ENCODE measurements around the gene DNAJC17.

The DNAJC17 gene

DNA sequence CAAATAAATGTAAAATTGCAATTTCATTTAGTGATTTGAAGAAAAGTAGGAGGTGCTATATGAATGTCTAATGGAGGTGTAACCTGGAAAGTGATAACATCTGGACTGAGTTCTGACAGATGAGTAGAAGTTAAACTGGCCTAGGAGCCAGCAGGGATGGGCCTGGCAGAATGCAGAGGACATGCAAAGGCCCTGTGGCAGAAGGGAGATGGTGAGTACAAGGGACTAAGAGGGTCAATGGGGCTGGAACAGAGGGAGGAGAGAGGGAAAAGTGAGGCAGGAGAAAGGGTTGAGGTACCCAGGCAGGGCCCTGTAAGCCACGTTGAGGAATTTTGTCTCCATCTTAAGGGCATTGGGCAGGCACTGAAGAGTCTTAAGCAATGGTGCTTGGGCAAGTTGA is 24.6 kb upstream of the DNAJC17 start:
- no peak for DNase-seq (ENCODE audit: low read depth)
- in situ Hi-C loops (cut with HindIII; ENCODE audit: low sequenced_read_pairs): no loop called here
- no peak overlapping the region for H3K4me3 ChIP-seq (ENCODE audit: low read depth, low read length)
- no peak for TF ChIP-seq CTCF (IDR thresholded peaks at IDR 0.05; ENCODE audit: low read depth, low read length, missing control alignments)

- no peak overlapping the region for H3K4me3 ChIP-seq (ENCODE audit: low read depth, low read length)
- no peak for DNase-seq (ENCODE audit: low read depth)
- in situ Hi-C loops (cut with HindIII; ENCODE audit: low sequenced_read_pairs): no loop called here
- TF ChIP-seq CTCF (IDR thresholded peaks at IDR 0.05; ENCODE audit: low read depth, low read length, missing control alignments): no peak
These were observed 23.6 kb upstream of the DNAJC17 start for GRCh38 chr15:40830884-40831283.

GRCh38 chr15:40829115-40829514 is 21.8 kb upstream of the DNAJC17 start:
- no peak overlapping the region for H3K4me3 ChIP-seq (ENCODE audit: low read depth, low read length)
- in situ Hi-C loops (cut with HindIII; ENCODE audit: low sequenced_read_pairs): no loop called here
- TF ChIP-seq CTCF (IDR thresholded peaks at IDR 0.05; ENCODE audit: low read depth, low read length, missing control alignments): no peak
- no peak for DNase-seq (ENCODE audit: low read depth)

GRCh38 chr15:40828447-40829036 is 21.3 kb upstream of the DNAJC17 start, which contains the start of gene PPP1R14D:
Gene PPP1R14D (minus strand): TSS chr15:40828708. CDS start chr15:40828641, 67 bp downstream.
- H3K4me3 ChIP-seq (ENCODE audit: low read depth, low read length): no peak within 1 kb of the TSS
- TF ChIP-seq CTCF (IDR thresholded peaks at IDR 0.05; ENCODE audit: low read depth, low read length, missing control alignments): no peak
- DNase-seq (ENCODE audit: low read depth): no peak
- in situ Hi-C loops (cut with HindIII; ENCODE audit: low sequenced_read_pairs): no loop called here

DNA sequence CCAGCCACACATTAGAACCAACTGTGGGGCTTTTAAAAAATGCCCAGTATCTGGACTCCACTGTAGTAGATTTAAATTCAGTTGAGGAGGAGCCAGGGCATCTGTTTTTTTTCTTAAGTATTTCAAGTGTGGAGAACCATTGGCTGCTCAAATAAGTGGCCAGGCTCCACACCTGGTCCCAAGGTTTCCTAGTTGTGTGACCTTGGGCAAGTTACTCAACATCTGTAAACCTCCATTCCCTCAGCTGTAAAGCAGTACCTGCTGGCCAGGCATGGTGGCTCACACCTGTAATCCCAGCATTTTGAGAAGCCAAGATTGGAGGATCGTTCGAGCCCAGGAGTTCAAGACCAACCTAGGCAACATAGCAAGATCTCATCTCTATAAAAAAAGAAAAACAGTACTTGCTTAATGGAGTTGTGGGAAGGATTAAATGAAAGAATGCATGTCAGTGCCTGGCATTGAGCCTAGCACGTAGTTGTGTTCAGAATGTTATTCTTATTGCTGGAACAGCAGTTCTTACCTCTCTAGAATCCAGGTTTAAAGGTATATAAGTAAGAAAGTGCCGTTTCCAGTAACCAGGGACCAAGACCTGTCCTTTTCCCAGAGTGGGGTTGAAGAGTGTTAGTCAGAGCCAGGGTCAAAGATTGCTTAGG is 19.3 kb upstream of the DNAJC17 start:
- in situ Hi-C loops (cut with HindIII; ENCODE audit: low sequenced_read_pairs): no loop called here
- TF ChIP-seq CTCF (IDR thresholded peaks at IDR 0.05; ENCODE audit: low read depth, low read length, missing control alignments): no peak
- no peak overlapping the region for H3K4me3 ChIP-seq (ENCODE audit: low read depth, low read length)
- DNase-seq (ENCODE audit: low read depth): peak; percentile 46

- no peak for DNase-seq (ENCODE audit: low read depth)
- TF ChIP-seq CTCF (IDR thresholded peaks at IDR 0.05; ENCODE audit: low read depth, low read length, missing control alignments): no peak
- no peak overlapping the region for H3K4me3 ChIP-seq (ENCODE audit: low read depth, low read length)
- in situ Hi-C loops (cut with HindIII; ENCODE audit: low sequenced_read_pairs): no loop called here
These were observed 18.6 kb upstream of the DNAJC17 start for GRCh38 chr15:40825661-40826422.
